SK-N-SH (cell line): ENCODE data around the gene LRRC8D. TPM values are rescaled to one million over a fixed set of nuclear protein-coding genes. Genes with fewer than 3 reads are reported as not detected.
"Not testable (repeated sequence)": the region's sequence is repeated elsewhere in the genome, so short reads cannot be mapped to it uniquely, and the experiment has no call there.

Experiments used
- CTCF ChIA-PET: fragments of 300-600, 350-600 bp; formaldehyde crosslinking; extraction: SDS; loops from one replicate; lab custom pipeline; 2021; lab: Yijun Ruan, JAX
- POLR2A ChIA-PET: fragments of 350-600 bp; sonication (Branson Sonifier 250); formaldehyde crosslinking; extraction: SDS; loops from one replicate; lab custom pipeline; 2020; ENCODE audit warnings: antibody characterized with exemption, inconsistent platforms; lab: Yijun Ruan, JAX
- DNase-seq: peaks from one replicate; pipeline ENCODE4 v3.0.0; 2012
- H2AFZ ChIP-seq: fragments of 200-600 bp; sonication (generic); 2 replicates; pipeline ENCODE4 v1.8.1; 2016; ENCODE audit warnings: antibody characterized with exemption, mild to moderate bottlenecking, low read depth
- H3F3A ChIP-seq: fragments of 200-600 bp; sonication (generic); replicated peaks from 2 replicates; pipeline ENCODE3; 2016; ENCODE audit warnings: antibody characterized with exemption, mild to moderate bottlenecking; ENCODE audit not compliant: insufficient read depth
- H3K27ac ChIP-seq, 2 experiments: fragments of 200-500 bp in 1 of 2; fragments of 200-600 bp in 1 of 2; sonication (Bioruptor generic) in 1 of 2; sonication (generic), shearing (Covaris generic) in 1 of 2; 2 replicates each; pipeline versions ENCODE4 v1.5.1 to v1.6.1; 2014 to 2016; ENCODE audit warnings: low read depth in 2 of 2, inconsistent platforms in 1 of 2, low read length in 1 of 2, mild to moderate bottlenecking in 1 of 2, mixed read lengths in 1 of 2
- H3K27me3 ChIP-seq: fragments of 200-600 bp; sonication (generic), shearing (Covaris generic); 2 replicates; pipeline ENCODE4 v1.6.1; 2016; ENCODE audit warnings: mixed run types; ENCODE audit not compliant: insufficient read depth
- H3K36me3 ChIP-seq, 2 experiments: fragments of 200-500 bp in 1 of 2; fragments of 200-600 bp in 1 of 2; sonication (Bioruptor generic) in 1 of 2; sonication (generic) in 1 of 2; replicated peaks in 1 of 2; 2 replicates each; pipeline versions ENCODE3 to v1.5.1; 2014 to 2016; ENCODE audit warnings: low read length in 1 of 2, mild to moderate bottlenecking in 1 of 2; ENCODE audit not compliant: insufficient read depth in 2 of 2, control insufficient read depth in 1 of 2
- H3K4me1 ChIP-seq, 2 experiments: fragments of 200-500 bp in 1 of 2; fragments of 200-600 bp in 1 of 2; sonication (Bioruptor generic) in 1 of 2; sonication (generic), shearing (Covaris generic) in 1 of 2; 2 replicates each; pipeline versions ENCODE4 v1.5.1 to v1.6.1; 2014 to 2016; ENCODE audit warnings: low read depth in 1 of 2, low read length in 1 of 2, mixed run types in 1 of 2; ENCODE audit not compliant: insufficient read depth in 2 of 2, control insufficient read depth in 1 of 2
- H3K4me2 ChIP-seq: fragments of 200-600 bp; sonication (generic), shearing (Covaris generic); 2 replicates; pipeline ENCODE4 v1.6.1; 2017; ENCODE audit warnings: mixed run types
- H3K4me3 ChIP-seq, 2 experiments: fragments of 200-500 bp in 1 of 2; fragments of 200-600 bp in 1 of 2; sonication (Bioruptor generic) in 1 of 2; sonication (generic), shearing (Covaris generic) in 1 of 2; 2 replicates each; pipeline versions ENCODE4 v1.5.1 to v1.8.1; 2014 to 2016; ENCODE audit warnings: low read depth in 2 of 2, inconsistent platforms in 1 of 2, low read length in 1 of 2, mild to moderate bottlenecking in 1 of 2, mixed read lengths in 1 of 2, moderate library complexity in 1 of 2
- H3K79me2 ChIP-seq: fragments of 200-600 bp; sonication (generic); 2 replicates; pipeline ENCODE4 v1.8.1; 2017; ENCODE audit warnings: mild to moderate bottlenecking; ENCODE audit not compliant: insufficient read depth
- H3K9ac ChIP-seq: fragments of 200-600 bp; sonication (generic); 2 replicates; pipeline ENCODE4 v1.6.1; 2017; ENCODE audit warnings: mixed run types
- H3K9me2 ChIP-seq: fragments of 200-600 bp; sonication (generic); 2 replicates; pipeline ENCODE4 v1.6.1; 2017; ENCODE audit warnings: mixed run types
- H3K9me3 ChIP-seq: fragments of 200-600 bp; sonication (generic); 2 replicates; pipeline ENCODE4 v1.6.1; 2017; ENCODE audit warnings: mixed run types, mild to moderate bottlenecking, moderate library complexity
- H4K20me1 ChIP-seq: fragments of 200-600 bp; sonication (generic); 2 replicates; pipeline ENCODE4 v1.6.1; 2017; ENCODE audit warnings: mild to moderate bottlenecking, mixed run types; ENCODE audit not compliant: insufficient read depth
- ELF1 ChIP-seq: IDR thresholded peaks from 2 replicates; pipeline ENCODE4 v1.4.0; 2012
- GABPA ChIP-seq: IDR thresholded peaks from 2 replicates; pipeline ENCODE4 v1.4.0; 2012; ENCODE audit warnings: low read depth, mild to moderate bottlenecking
- GATA2 ChIP-seq: sonication (generic); formaldehyde crosslinking; IDR thresholded peaks from 2 replicates; pipeline ENCODE4 v1.5.0; 2020; ENCODE audit warnings: mild to moderate bottlenecking, missing genetic modification reagents
- JUND ChIP-seq: IDR thresholded peaks from 2 replicates; pipeline ENCODE4 v1.4.0; 2012
- MEF2A ChIP-seq: IDR thresholded peaks from 2 replicates; pipeline ENCODE4 v1.4.0; 2012; ENCODE audit warnings: low read depth, borderline replicate concordance
- POLR2AphosphoS5 ChIP-seq: IDR thresholded peaks from 2 replicates; pipeline ENCODE4 v1.6.1; 2012; ENCODE audit warnings: low read depth, low read length
- RAD21 ChIP-seq: IDR thresholded peaks from 2 replicates; pipeline ENCODE4 v1.6.1; 2012; ENCODE audit warnings: mild to moderate bottlenecking, low read length
- RXRA ChIP-seq: IDR thresholded peaks from 2 replicates; pipeline ENCODE4 v1.4.0; 2012; ENCODE audit warnings: low read depth, mild to moderate bottlenecking, borderline replicate concordance
- SMC3 ChIP-seq: IDR thresholded peaks from 2 replicates; pipeline ENCODE4 v1.6.1; 2012; ENCODE audit warnings: low read depth, low read length, improper control_type of control experiment
- TCF12 ChIP-seq: IDR thresholded peaks from 2 replicates; pipeline ENCODE4 v1.4.0; 2012
- WGBS: methylation state at CpG from one replicate; pipeline ENCODE4 v1.1.6; 2017; ENCODE audit warnings: low lambda C conversion rate; 5-methylcytosine and 5-hydroxymethylcytosine counted together
- polyA plus RNA-seq, 3 experiments: library from polyadenylated mRNA; depleted of rRNA; stranded (reverse); fragments of >200 nt; gene quantifications; 2 replicates each; pipeline ENCODE4 v1.2.3, GENCODE V29; 2012
- TF ChIP-seq, protein P1 (sequence below): IDR thresholded peaks from 2 replicates; pipeline ENCODE4 v1.4.0; 2012; ENCODE audit warnings: low read depth
- TF ChIP-seq, protein P2 (sequence below): IDR thresholded peaks from 2 replicates; pipeline ENCODE4; 2012
- TF ChIP-seq, protein P3 (sequence below): fragments of 200-600 bp; sonication (generic); IDR thresholded peaks from 2 replicates; pipeline ENCODE4 v1.6.1; 2017; ENCODE audit warnings: antibody characterized with exemption, mild to moderate bottlenecking, moderate library complexity

The LRRC8D gene
- polyA plus RNA-seq, 1 of the 3 experiments (the other 2 are of a cell fraction), result 15.0 TPM

DNA sequence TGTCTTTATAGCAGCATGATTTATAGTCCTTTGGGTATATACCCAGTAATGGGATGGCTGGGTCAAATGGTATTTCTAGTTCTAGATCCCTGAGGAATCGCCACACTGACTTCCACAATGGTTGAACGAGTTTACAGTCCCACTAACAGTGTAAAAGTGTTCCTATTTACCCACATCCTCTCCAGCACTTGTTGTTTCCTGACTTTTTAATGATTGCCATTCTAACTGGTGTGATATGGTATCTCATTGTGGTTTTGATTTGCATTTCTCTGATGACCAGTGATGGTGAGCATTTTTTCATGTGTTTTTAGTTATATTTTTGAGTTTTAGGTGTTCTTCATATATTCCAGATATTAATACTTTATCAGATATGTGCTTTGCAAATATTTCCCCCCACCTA lies 43.6 kb upstream of the LRRC8D start:
- H3K9ac ChIP-seq, H3K4me2 ChIP-seq, H3K79me2 ChIP-seq, H2AFZ ChIP-seq, H3K4me3 ChIP-seq, H3K27ac ChIP-seq, H3K9me3 ChIP-seq, H3F3A ChIP-seq, POLR2A ChIA-PET, DNase-seq, H3K27me3 ChIP-seq, H3K36me3 ChIP-seq, H4K20me1 ChIP-seq, CTCF ChIA-PET, H3K4me1 ChIP-seq, H3K9me2 ChIP-seq: not testable (repeated sequence)
- 42% methylated on average over 2 of the region's 2 CpGs for WGBS

DNA sequence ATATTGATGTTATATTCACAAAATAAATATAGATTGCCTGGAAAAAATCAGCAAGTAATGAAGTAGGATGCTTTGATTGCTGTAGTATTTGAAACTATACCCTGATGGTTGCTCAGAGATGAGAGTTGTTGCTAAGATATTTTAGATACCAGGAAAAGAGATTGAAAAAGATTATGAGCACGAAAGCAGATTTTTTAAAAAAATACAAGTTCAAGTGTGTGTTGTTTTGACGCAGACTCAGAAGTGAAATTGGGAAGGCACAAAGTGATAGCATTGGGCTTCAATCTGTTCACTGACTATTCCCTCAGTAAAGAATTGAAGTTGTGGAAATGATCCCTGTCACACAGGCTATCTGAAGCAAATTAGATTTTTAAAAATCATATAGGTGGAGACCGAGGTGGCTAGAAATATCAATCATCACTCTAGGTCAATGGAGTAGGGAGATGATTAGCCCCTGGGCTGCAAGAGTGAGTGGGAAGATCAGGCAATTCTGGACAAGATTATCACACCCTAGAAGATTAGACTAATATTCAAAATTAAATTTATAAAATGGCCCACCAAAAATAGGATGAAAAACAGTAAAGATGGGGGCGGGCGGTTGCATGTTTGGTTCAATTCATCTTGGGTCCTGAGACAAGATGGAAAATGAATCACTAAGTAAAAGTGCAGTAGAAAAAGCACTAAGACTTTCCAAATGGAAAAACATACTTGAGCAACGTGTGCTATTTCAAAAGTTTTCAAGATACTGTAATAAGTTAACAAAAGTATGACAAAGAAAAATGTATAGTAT lies 41.5 kb upstream of the LRRC8D start:
- 69% methylated on average over 6 of the region's 6 CpGs for WGBS
- Histone ChIP-seq H3K27me3 (no peaks in the 10 kb centered on the region), H3K9me2 (no peaks in the 10 kb centered on the region), H3K36me3 (no peaks in the 10 kb centered on the region), H4K20me1 (no peaks in the 10 kb centered on the region), H3K27ac (no peak overlapping the region), H3K4me3 (no peak overlapping the region), H2AFZ (no peak overlapping the region), H3K4me2 (no peak overlapping the region), H3K9ac (no peak overlapping the region), H3K9me3 (no peaks in the 10 kb centered on the region), H3K79me2 (no peaks in the 10 kb centered on the region), H3F3A (no peaks in the 10 kb centered on the region), H3K4me1 (no peaks in the 10 kb centered on the region; a peak in 1 of 4 replicates)
- POLR2A ChIA-PET, result no interaction called here
- CTCF ChIA-PET, result no interaction called here
- TF ChIP-seq, protein P1, sequence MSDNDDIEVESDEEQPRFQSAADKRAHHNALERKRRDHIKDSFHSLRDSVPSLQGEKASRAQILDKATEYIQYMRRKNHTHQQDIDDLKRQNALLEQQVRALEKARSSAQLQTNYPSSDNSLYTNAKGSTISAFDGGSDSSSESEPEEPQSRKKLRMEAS, result no peak
- no peak for TF ChIP-seq GABPA
- TF ChIP-seq SMC3, result no peak
- TF ChIP-seq POLR2AphosphoS5, result no peak
- TF ChIP-seq, protein P2, sequence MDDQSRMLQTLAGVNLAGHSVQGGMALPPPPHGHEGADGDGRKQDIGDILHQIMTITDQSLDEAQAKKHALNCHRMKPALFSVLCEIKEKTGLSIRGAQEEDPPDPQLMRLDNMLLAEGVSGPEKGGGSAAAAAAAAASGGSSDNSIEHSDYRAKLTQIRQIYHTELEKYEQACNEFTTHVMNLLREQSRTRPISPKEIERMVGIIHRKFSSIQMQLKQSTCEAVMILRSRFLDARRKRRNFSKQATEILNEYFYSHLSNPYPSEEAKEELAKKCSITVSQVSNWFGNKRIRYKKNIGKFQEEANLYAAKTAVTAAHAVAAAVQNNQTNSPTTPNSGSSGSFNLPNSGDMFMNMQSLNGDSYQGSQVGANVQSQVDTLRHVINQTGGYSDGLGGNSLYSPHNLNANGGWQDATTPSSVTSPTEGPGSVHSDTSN, result no peak
- DNase-seq, result no peak

DNA sequence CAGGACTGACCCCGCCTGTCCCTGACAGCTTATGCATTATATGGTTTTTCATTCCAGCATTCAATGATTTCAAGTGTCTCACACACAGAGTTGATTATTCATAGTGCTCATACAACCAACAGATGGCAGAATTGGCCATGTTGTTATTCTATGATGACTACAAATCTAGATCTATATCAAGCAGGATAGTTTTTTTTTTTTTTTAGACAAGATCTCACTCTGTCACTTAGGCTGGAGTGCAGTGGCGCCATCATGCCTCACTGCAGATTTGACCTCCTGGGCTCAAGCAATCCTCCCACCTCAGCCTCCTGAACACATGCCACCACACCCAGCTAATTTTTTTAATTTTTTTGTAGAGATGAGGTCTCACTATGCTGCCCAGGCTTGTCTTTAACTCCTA lies 40.1 kb upstream of the LRRC8D start:
- CTCF ChIA-PET, result interaction anchor here (0.6 to 3.5 kb wide), 16 partner anchors 10 to 265 kb away, joined by 3 to 22 read pairs (median 4); no protein-coding TSS in a partner anchor
- POLR2A ChIA-PET, result no interaction called here
- H4K20me1 ChIP-seq, result no peaks in the 10 kb centered on the region

More for the DNA sequence above, 40.1 kb upstream of the LRRC8D start:
- Histone ChIP-seq H3K4me3 (no peak overlapping the region), H3K27me3 (no peaks in the 10 kb centered on the region), H3K36me3 (no peaks in the 10 kb centered on the region), H2AFZ (no peak overlapping the region), H3K9me3 (no peaks in the 10 kb centered on the region), H3K27ac (no peak overlapping the region), H3K79me2 (no peaks in the 10 kb centered on the region)
- TF ChIP-seq ELF1 (no peak), JUND (0 out of 2 replicates have a peak, but pooled peaks have one; percentile 9), RXRA (no peak), MEF2A (no peak), GATA2 (CRISPR knock-in tag) (peak; percentile 71), TCF12 (peak; percentile 13; the same call in 1 of the 2 replicates), SMC3 (peak; percentile 52), RAD21 (peak; percentile 70)
- TF ChIP-seq, protein P3, sequence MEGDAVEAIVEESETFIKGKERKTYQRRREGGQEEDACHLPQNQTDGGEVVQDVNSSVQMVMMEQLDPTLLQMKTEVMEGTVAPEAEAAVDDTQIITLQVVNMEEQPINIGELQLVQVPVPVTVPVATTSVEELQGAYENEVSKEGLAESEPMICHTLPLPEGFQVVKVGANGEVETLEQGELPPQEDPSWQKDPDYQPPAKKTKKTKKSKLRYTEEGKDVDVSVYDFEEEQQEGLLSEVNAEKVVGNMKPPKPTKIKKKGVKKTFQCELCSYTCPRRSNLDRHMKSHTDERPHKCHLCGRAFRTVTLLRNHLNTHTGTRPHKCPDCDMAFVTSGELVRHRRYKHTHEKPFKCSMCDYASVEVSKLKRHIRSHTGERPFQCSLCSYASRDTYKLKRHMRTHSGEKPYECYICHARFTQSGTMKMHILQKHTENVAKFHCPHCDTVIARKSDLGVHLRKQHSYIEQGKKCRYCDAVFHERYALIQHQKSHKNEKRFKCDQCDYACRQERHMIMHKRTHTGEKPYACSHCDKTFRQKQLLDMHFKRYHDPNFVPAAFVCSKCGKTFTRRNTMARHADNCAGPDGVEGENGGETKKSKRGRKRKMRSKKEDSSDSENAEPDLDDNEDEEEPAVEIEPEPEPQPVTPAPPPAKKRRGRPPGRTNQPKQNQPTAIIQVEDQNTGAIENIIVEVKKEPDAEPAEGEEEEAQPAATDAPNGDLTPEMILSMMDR, result peak; percentile 63
- TF ChIP-seq, protein P1, result no peak
- TF ChIP-seq, all 33 proteins: peak for 6
- H3K9ac ChIP-seq, result no peak overlapping the region
- no peaks in the 10 kb centered on the region for H3K9me2 ChIP-seq
- peak; percentile 31 for DNase-seq
- no peak overlapping the region for H3K4me2 ChIP-seq
- H3K4me1 ChIP-seq, result no peaks in the 10 kb centered on the region; a peak in 1 of 4 replicates
- WGBS, result 22% methylated on average over 2 of the region's 2 CpGs
- H3F3A ChIP-seq, result no peaks in the 10 kb centered on the region
